ENCODE results near the gene MICALL1. TPM values are rescaled to one million over a fixed set of nuclear protein-coding genes. Genes with fewer than 3 reads are reported as not detected.

The MICALL1 gene
- total and polyA plus RNA-seq, 2 of the 13 experiments (the other 11 are each of a cell fraction or from before 2014, with no cell fraction given), result 7.6 to 10.6 TPM

GRCh38 chr22:37933711-37934376, 27.7 kb downstream of the MICALL1 start (continued):
- TF ChIP-seq, protein P1, sequence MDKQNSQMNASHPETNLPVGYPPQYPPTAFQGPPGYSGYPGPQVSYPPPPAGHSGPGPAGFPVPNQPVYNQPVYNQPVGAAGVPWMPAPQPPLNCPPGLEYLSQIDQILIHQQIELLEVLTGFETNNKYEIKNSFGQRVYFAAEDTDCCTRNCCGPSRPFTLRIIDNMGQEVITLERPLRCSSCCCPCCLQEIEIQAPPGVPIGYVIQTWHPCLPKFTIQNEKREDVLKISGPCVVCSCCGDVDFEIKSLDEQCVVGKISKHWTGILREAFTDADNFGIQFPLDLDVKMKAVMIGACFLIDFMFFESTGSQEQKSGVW (CRISPR knock-in tag; IDR thresholded peaks at IDR 0.05; ENCODE audit: borderline replicate concordance), result no peak
- TF ChIP-seq, protein P2, sequence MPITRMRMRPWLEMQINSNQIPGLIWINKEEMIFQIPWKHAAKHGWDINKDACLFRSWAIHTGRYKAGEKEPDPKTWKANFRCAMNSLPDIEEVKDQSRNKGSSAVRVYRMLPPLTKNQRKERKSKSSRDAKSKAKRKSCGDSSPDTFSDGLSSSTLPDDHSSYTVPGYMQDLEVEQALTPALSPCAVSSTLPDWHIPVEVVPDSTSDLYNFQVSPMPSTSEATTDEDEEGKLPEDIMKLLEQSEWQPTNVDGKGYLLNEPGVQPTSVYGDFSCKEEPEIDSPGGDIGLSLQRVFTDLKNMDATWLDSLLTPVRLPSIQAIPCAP (CRISPR knock-in tag; IDR thresholded peaks at IDR 0.05; ENCODE audit: low read depth), result no peak
- TF ChIP-seq HMGXB3 (CRISPR knock-in tag; IDR thresholded peaks at IDR 0.05; ENCODE audit: borderline replicate concordance) (peak; percentile 28; the same call in 1 of the 2 replicates), ZFP37 (CRISPR knock-in tag; IDR thresholded peaks at IDR 0.05; ENCODE audit: borderline replicate concordance) (no peak), ZC3H13 (CRISPR knock-in tag; IDR thresholded peaks at IDR 0.05) (no peak), ZBTB8A (CRISPR knock-in tag; IDR thresholded peaks at IDR 0.05; ENCODE audit: borderline replicate concordance, low read depth) (no peak), SKI (IDR thresholded peaks at IDR 0.05; ENCODE audit: partially characterized antibody) (no peak), TBX2 (CRISPR knock-in tag; IDR thresholded peaks at IDR 0.05; ENCODE audit: borderline replicate concordance) (peak; percentile 70; the same call in 1 of the 2 replicates), ZNF879 (CRISPR knock-in tag; IDR thresholded peaks at IDR 0.05) (no peak), MYC (CRISPR knock-in tag; IDR thresholded peaks at IDR 0.05; ENCODE audit: borderline replicate concordance) (peak; percentile 57; the same call in 1 of the 2 replicates), POLR2G (IDR thresholded peaks at IDR 0.05; ENCODE audit: low read depth, low read length) (no peak), ZNF577 (CRISPR knock-in tag; IDR thresholded peaks at IDR 0.05; ENCODE audit: borderline replicate concordance, low read depth) (no peak), ZNF460 (CRISPR knock-in tag; IDR thresholded peaks at IDR 0.05; ENCODE audit: borderline replicate concordance) (no peak), YEATS4 (CRISPR knock-in tag; IDR thresholded peaks at IDR 0.05; ENCODE audit: borderline replicate concordance) (0 out of 2 replicates have a peak, but pooled peaks have one; percentile 31)
- TF ChIP-seq, protein P3, sequence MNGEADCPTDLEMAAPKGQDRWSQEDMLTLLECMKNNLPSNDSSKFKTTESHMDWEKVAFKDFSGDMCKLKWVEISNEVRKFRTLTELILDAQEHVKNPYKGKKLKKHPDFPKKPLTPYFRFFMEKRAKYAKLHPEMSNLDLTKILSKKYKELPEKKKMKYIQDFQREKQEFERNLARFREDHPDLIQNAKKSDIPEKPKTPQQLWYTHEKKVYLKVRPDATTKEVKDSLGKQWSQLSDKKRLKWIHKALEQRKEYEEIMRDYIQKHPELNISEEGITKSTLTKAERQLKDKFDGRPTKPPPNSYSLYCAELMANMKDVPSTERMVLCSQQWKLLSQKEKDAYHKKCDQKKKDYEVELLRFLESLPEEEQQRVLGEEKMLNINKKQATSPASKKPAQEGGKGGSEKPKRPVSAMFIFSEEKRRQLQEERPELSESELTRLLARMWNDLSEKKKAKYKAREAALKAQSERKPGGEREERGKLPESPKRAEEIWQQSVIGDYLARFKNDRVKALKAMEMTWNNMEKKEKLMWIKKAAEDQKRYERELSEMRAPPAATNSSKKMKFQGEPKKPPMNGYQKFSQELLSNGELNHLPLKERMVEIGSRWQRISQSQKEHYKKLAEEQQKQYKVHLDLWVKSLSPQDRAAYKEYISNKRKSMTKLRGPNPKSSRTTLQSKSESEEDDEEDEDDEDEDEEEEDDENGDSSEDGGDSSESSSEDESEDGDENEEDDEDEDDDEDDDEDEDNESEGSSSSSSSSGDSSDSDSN (CRISPR knock-in tag; IDR thresholded peaks at IDR 0.05), result peak; percentile 71
- TF ChIP-seq, protein P4, sequence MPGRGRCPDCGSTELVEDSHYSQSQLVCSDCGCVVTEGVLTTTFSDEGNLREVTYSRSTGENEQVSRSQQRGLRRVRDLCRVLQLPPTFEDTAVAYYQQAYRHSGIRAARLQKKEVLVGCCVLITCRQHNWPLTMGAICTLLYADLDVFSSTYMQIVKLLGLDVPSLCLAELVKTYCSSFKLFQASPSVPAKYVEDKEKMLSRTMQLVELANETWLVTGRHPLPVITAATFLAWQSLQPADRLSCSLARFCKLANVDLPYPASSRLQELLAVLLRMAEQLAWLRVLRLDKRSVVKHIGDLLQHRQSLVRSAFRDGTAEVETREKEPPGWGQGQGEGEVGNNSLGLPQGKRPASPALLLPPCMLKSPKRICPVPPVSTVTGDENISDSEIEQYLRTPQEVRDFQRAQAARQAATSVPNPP (CRISPR knock-in tag; IDR thresholded peaks at IDR 0.05), result no peak
- TF ChIP-seq, protein P5, sequence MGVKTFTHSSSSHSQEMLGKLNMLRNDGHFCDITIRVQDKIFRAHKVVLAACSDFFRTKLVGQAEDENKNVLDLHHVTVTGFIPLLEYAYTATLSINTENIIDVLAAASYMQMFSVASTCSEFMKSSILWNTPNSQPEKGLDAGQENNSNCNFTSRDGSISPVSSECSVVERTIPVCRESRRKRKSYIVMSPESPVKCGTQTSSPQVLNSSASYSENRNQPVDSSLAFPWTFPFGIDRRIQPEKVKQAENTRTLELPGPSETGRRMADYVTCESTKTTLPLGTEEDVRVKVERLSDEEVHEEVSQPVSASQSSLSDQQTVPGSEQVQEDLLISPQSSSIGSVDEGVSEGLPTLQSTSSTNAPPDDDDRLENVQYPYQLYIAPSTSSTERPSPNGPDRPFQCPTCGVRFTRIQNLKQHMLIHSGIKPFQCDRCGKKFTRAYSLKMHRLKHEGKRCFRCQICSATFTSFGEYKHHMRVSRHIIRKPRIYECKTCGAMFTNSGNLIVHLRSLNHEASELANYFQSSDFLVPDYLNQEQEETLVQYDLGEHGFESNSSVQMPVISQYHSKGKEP (CRISPR knock-in tag; IDR thresholded peaks at IDR 0.05), result no peak
